CD4-positive, alpha-beta T cell (primary cell): ENCODE data around the gene MAN1C1. TPM values are rescaled to one million over a fixed set of nuclear protein-coding genes. Genes with fewer than 3 reads are reported as not detected.

ENCODE experiments used
- ATAC-seq: fragments of 200-7000 bp; cut with Tn5 transposase; one replicate; pipeline ENCODE4 v1.10.0; 2022; ENCODE audit warnings: mild to moderate bottlenecking; ENCODE audit not compliant: poor library complexity
- CTCF ChIA-PET: fragments of 350-600 bp; sonication (Branson Sonifier 250); formaldehyde crosslinking; loops from one replicate; lab custom pipeline; 2021; ENCODE audit warnings: antibody characterized with exemption, inconsistent platforms; lab: Charles Lee
- POLR2A ChIA-PET: fragments of 350-600 bp; sonication (Branson Sonifier 250); formaldehyde crosslinking; loops from one replicate; lab custom pipeline; 2021; ENCODE audit warnings: antibody characterized with exemption, inconsistent platforms; lab: Charles Lee
- DNase-seq, 14 experiments: peaks; one replicate each; pipeline ENCODE4 v3.0.0-alpha.2; 2013 to 2020; ENCODE audit warnings: mixed read lengths in 2 of 14
- H3K27ac ChIP-seq, 2 donors: one replicate each; pipeline versions ENCODE4 v1.5.1 to v1.7.0; 2013; ENCODE audit warnings: low read length in 2 of 2, low read depth in 1 of 2, mild to moderate bottlenecking in 1 of 2
- H3K27me3 ChIP-seq, 2 experiments: 1 replicate in 1 of 2; 2 replicates in 1 of 2; pipeline versions ENCODE4 v1.6.1 to v1.7.0; 2013; ENCODE audit warnings: low read length in 2 of 2, control low read depth in 1 of 2, mild to moderate bottlenecking in 1 of 2, moderate library complexity in 1 of 2; ENCODE audit not compliant: insufficient read depth in 2 of 2, control insufficient read depth in 1 of 2
- H3K36me3 ChIP-seq: one replicate; pipeline ENCODE4 v1.6.1; 2013; ENCODE audit warnings: low read length, control low read depth; ENCODE audit not compliant: insufficient read depth
- H3K4me1 ChIP-seq: one replicate; pipeline ENCODE4 v1.6.1; 2013; ENCODE audit warnings: low read length, control low read depth; ENCODE audit not compliant: insufficient read depth
- H3K4me3 ChIP-seq: one replicate; pipeline ENCODE4 v1.5.1; 2013; ENCODE audit warnings: mild to moderate bottlenecking, low read length, moderate library complexity
- H3K9me3 ChIP-seq, 2 experiments: 1 replicate in 1 of 2; 2 replicates in 1 of 2; pipeline versions ENCODE4 v1.6.1 to v1.7.0; 2013; ENCODE audit warnings: low read length in 2 of 2, mild to moderate bottlenecking in 2 of 2, control low read depth in 1 of 2, moderate library complexity in 1 of 2; ENCODE audit not compliant: control insufficient read depth in 1 of 2, insufficient read depth in 1 of 2
- H3K27ac Mint-ChIP-seq: one replicate; pipeline ENCODE4 v1.8.0; 2020; ENCODE audit warnings: mixed read lengths
- H3K27me3 Mint-ChIP-seq: one replicate; pipeline ENCODE4 v1.8.0; 2021; ENCODE audit warnings: mixed read lengths
- H3K36me3 Mint-ChIP-seq: one replicate; pipeline ENCODE4 v1.8.0; 2021; ENCODE audit warnings: low read depth, mixed read lengths
- H3K4me1 Mint-ChIP-seq: one replicate; pipeline ENCODE4 v1.8.0; 2021; ENCODE audit warnings: low read depth, mixed read lengths
- H3K4me3 Mint-ChIP-seq: one replicate; pipeline ENCODE4 v1.8.0; 2020; ENCODE audit warnings: mild to moderate bottlenecking, mixed read lengths
- H3K9me3 Mint-ChIP-seq: one replicate; pipeline ENCODE4 v1.8.0; 2020; ENCODE audit warnings: mixed read lengths
- CTCF ChIP-seq: fragments of 200-600 bp; IDR thresholded peaks from one replicate; pipeline ENCODE4 v1.8.0; 2022; ENCODE audit warnings: antibody characterized with exemption, mild to moderate bottlenecking
- intact Hi-C, 2 experiments: fragments of 100-400 bp; cut with DNase I in 1 of 2; cut with micrococcal nuclease in 1 of 2; formaldehyde crosslinking; loops; one replicate each; pipeline versions ENCODE4 v1.15.1 to v1.9.0; 2023 to 2025; cut with DNase I, micrococcal nuclease
- total RNA-seq, 174 experiments: library from RNA in 2 of 174; stranded (reverse) in 2 of 174; gene quantifications; one replicate each; pipeline ENCODE4 v1.2.3 and lab custom pipeline; 2021 to 2026

The MAN1C1 gene
- total RNA-seq, 2 experiments from 2014 or later = 44.4 to 46.9 TPM

GRCh38 chr1:25607123-25607522 is 9.5 kb upstream of the MAN1C1 start:
- CTCF ChIA-PET = no interaction called here

GRCh38 chr1:25608488-25609178 is 8.0 kb upstream of the MAN1C1 start:
- Histone ChIP-seq H3K9me3 (no peaks in the 10 kb centered on the region), H3K36me3 (no peaks in the 10 kb centered on the region), H3K4me1 (peaks cover 17% of the 10 kb centered on the region), H3K4me3 (peak overlapping the region; percentile 6), H3K27ac (no peak overlapping the region), H3K27me3 (no peaks in the 10 kb centered on the region)
- ChIA-PET CTCF (interaction anchor here (0.6 to 2.2 kb wide), 26 partner anchors 10 to 286 kb away, joined by 3 to 12 read pairs (median 4); no protein-coding TSS in a partner anchor), POLR2A (interaction anchor here (0.6 to 2.8 kb wide), 20 partner anchors 8 to 389 kb away, joined by 3 to 19 read pairs (median 5); partner anchors contain the start of genes MAN1C1, MTFR1L, PAFAH2 and PAQR7)
- Mint-ChIP-seq H3K27ac (no peak overlapping the region), H3K27me3 (no peaks in the 10 kb centered on the region), H3K36me3 (no peaks in the 10 kb centered on the region), H3K4me1 (peaks cover 25% of the 10 kb centered on the region), H3K9me3 (no peaks in the 10 kb centered on the region), H3K4me3 (peak overlapping the region; percentile 45)
- TF ChIP-seq CTCF = peak; percentile 71
- intact Hi-C loops = loop anchor here in 1 of 2 experiments (2.0 kb wide), 1 partner anchor 390 kb away; the partner anchor contains the start of gene PAFAH2
- DNase-seq = peak; percentile 78 to 95 (median 86)
- peak; percentile 99 for ATAC-seq

More at GRCh38 chr1:25607123-25607522, 9.5 kb upstream of the MAN1C1 start:
- Histone ChIP-seq H3K27ac (no peak overlapping the region), H3K4me3 (no peak overlapping the region), H3K27me3 (no peaks in the 10 kb centered on the region), H3K4me1 (peaks cover 17% of the 10 kb centered on the region), H3K36me3 (no peaks in the 10 kb centered on the region), H3K9me3 (no peaks in the 10 kb centered on the region)
- intact Hi-C loops = no loop called here
- no peak for DNase-seq
- POLR2A ChIA-PET = no interaction called here
- H3K4me3 Mint-ChIP-seq = no peak overlapping the region
- no peak overlapping the region for H3K27ac Mint-ChIP-seq
- no peak for TF ChIP-seq CTCF
- H3K36me3 Mint-ChIP-seq = no peaks in the 10 kb centered on the region
- ATAC-seq = no peak
- H3K27me3 Mint-ChIP-seq = no peaks in the 10 kb centered on the region
- no peaks in the 10 kb centered on the region for H3K9me3 Mint-ChIP-seq
- H3K4me1 Mint-ChIP-seq = peaks cover 25% of the 10 kb centered on the region

GRCh38 chr1:25609921-25610320 is 6.7 kb upstream of the MAN1C1 start:
- Mint-ChIP-seq H3K27me3 (no peaks in the 10 kb centered on the region), H3K27ac (no peak overlapping the region), H3K4me3 (no peak overlapping the region), H3K36me3 (no peaks in the 10 kb centered on the region), H3K9me3 (no peaks in the 10 kb centered on the region), H3K4me1 (peaks cover 34% of the 10 kb centered on the region)
- no peak for TF ChIP-seq CTCF
- DNase-seq = no peak
- peaks cover 24% of the 10 kb centered on the region for H3K4me1 ChIP-seq
- CTCF ChIA-PET = interaction anchor here (1.0 to 2.2 kb wide), 6 partner anchors 9 to 200 kb away, joined by 3 to 12 read pairs (median 9); no protein-coding TSS in a partner anchor
- H3K9me3 ChIP-seq = no peaks in the 10 kb centered on the region
- intact Hi-C loops = loop anchor here (2.0 kb wide), 2 partner anchors 187 to 389 kb away; partner anchors contain the start of gene PAFAH2 (in 1 of the 2)
- H3K36me3 ChIP-seq = no peaks in the 10 kb centered on the region
- no peak for ATAC-seq
- POLR2A ChIA-PET = interaction anchor here (1.6 to 2.8 kb wide), 6 partner anchors 9 to 210 kb away, joined by 5 to 19 read pairs (median 10); partner anchors contain the start of gene MTFR1L
- no peak overlapping the region for H3K27ac ChIP-seq
- H3K4me3 ChIP-seq = no peak overlapping the region
- H3K27me3 ChIP-seq = no peaks in the 10 kb centered on the region
